Mesenchymal stem cell (in vitro differentiated cells and primary cell): Measurements from ENCODE around the gene IGFBP2.

ENCODE experiments used
- DNase-seq: peaks from one replicate; pipeline ENCODE4 v3.0.0-alpha.2; 2013
- H2AFZ ChIP-seq: one replicate; pipeline ENCODE4 v1.6.1; 2013; ENCODE audit warnings: low read depth, mild to moderate bottlenecking, control low read depth, inconsistent platforms, low read length, moderate library complexity
- H2AK5ac ChIP-seq: 2 replicates; pipeline ENCODE4 v1.6.1; 2013; ENCODE audit warnings: low read length, moderate library complexity, mild to moderate bottlenecking, inconsistent platforms; ENCODE audit not compliant: severe bottlenecking
- H2BK120ac ChIP-seq: one replicate; pipeline ENCODE4 v1.6.1; 2013; ENCODE audit warnings: low read depth, mild to moderate bottlenecking, inconsistent platforms, low read length, moderate library complexity
- H2BK12ac ChIP-seq, 2 experiments: one replicate each; pipeline ENCODE4 v1.6.1; 2013; ENCODE audit warnings: inconsistent platforms in 2 of 2, low read length in 2 of 2, mild to moderate bottlenecking in 2 of 2, moderate library complexity in 2 of 2, control low read depth in 1 of 2
- H2BK15ac ChIP-seq: one replicate; pipeline ENCODE4 v1.6.1; 2013; ENCODE audit warnings: mild to moderate bottlenecking, low read depth, inconsistent platforms; ENCODE audit not compliant: poor library complexity, severe bottlenecking
- H2BK5ac ChIP-seq: 2 replicates; pipeline ENCODE4 v1.6.1; 2013; ENCODE audit warnings: low read depth, mild to moderate bottlenecking, low read length, control low read depth, inconsistent platforms; ENCODE audit not compliant: poor library complexity, severe bottlenecking
- H3K14ac ChIP-seq, 2 experiments: one replicate each; pipeline ENCODE4 v1.6.1; 2013; ENCODE audit warnings: inconsistent platforms in 2 of 2, low read length in 2 of 2, control low read depth in 1 of 2, mild to moderate bottlenecking in 1 of 2, moderate library complexity in 1 of 2
- H3K18ac ChIP-seq, 2 experiments: one replicate each; pipeline ENCODE4 v1.6.1; 2013; ENCODE audit warnings: inconsistent platforms in 2 of 2, low read length in 2 of 2, control low read depth in 1 of 2, low read depth in 1 of 2, mild to moderate bottlenecking in 1 of 2
- H3K23ac ChIP-seq, 2 experiments: one replicate each; pipeline ENCODE4 v1.6.1; 2013; ENCODE audit warnings: inconsistent platforms in 2 of 2, low read length in 2 of 2, mild to moderate bottlenecking in 2 of 2, moderate library complexity in 2 of 2, control low read depth in 1 of 2
- H3K27ac ChIP-seq: 2 replicates; pipeline ENCODE4 v1.5.1; 2013; ENCODE audit warnings: mild to moderate bottlenecking, moderate library complexity, low read length, control low read depth, inconsistent platforms; ENCODE audit not compliant: poor library complexity, severe bottlenecking
- H3K27me3 ChIP-seq, 2 experiments: 2 replicates each; pipeline versions ENCODE4 v1.6.1 to v1.7.0; 2013; ENCODE audit warnings: low read length in 2 of 2, mild to moderate bottlenecking in 2 of 2, moderate library complexity in 2 of 2, control low read depth in 1 of 2, inconsistent platforms in 1 of 2; ENCODE audit not compliant: control insufficient read depth in 1 of 2, insufficient read depth in 1 of 2
- H3K36me3 ChIP-seq, 2 experiments: 2 replicates each; pipeline versions ENCODE4 v1.6.1 to v1.7.0; 2013; ENCODE audit warnings: low read length in 2 of 2, control low read depth in 1 of 2, inconsistent platforms in 1 of 2, low read depth in 1 of 2, mild to moderate bottlenecking in 1 of 2; ENCODE audit not compliant: insufficient read depth in 2 of 2, control insufficient read depth in 1 of 2
- H3K4ac ChIP-seq, 2 experiments: one replicate each; pipeline ENCODE4 v1.6.1; 2013; ENCODE audit warnings: inconsistent platforms in 2 of 2, low read length in 2 of 2, mild to moderate bottlenecking in 2 of 2, moderate library complexity in 2 of 2, control low read depth in 1 of 2, low read depth in 1 of 2
- H3K4me1 ChIP-seq: 2 replicates; pipeline ENCODE4 v1.6.1; 2013; ENCODE audit warnings: low read depth, low read length, control low read depth; ENCODE audit not compliant: control insufficient read depth, insufficient read depth
- H3K4me2 ChIP-seq: 2 replicates; pipeline ENCODE4 v1.6.1; 2013; ENCODE audit warnings: low read length, mild to moderate bottlenecking, inconsistent platforms; ENCODE audit not compliant: poor library complexity, severe bottlenecking
- H3K4me3 ChIP-seq, 2 experiments: 2 replicates each; pipeline versions ENCODE4 v1.5.1 to v1.7.0; 2013; ENCODE audit warnings: low read length in 2 of 2, mild to moderate bottlenecking in 2 of 2, control low read depth in 1 of 2, low read depth in 1 of 2; ENCODE audit not compliant: insufficient read depth in 1 of 2
- H3K79me1 ChIP-seq: replicated peaks from 2 replicates; pipeline ENCODE4 v1.6.1; 2013; ENCODE audit warnings: mild to moderate bottlenecking, control low read depth, low read length, inconsistent platforms; ENCODE audit not compliant: poor library complexity, severe bottlenecking
- H3K9ac ChIP-seq: 2 replicates; pipeline ENCODE4 v1.7.0; 2013; ENCODE audit warnings: mild to moderate bottlenecking, low read length, moderate library complexity
- H3K9me3 ChIP-seq: 2 replicates; pipeline ENCODE4 v1.7.0; 2013; ENCODE audit warnings: mild to moderate bottlenecking, low read length; ENCODE audit not compliant: control insufficient read depth
- H4K8ac ChIP-seq: one replicate; pipeline ENCODE4 v1.6.1; 2013; ENCODE audit warnings: inconsistent platforms, mild to moderate bottlenecking, low read length, moderate library complexity
- H4K91ac ChIP-seq: one replicate; pipeline ENCODE4 v1.6.1; 2013; ENCODE audit warnings: mild to moderate bottlenecking, low read length, inconsistent platforms
- WGBS: methylation state at CpG from one replicate; pipeline ENCODE4 v1.1.7; 2013; ENCODE audit warnings: mixed read lengths; 5-methylcytosine and 5-hydroxymethylcytosine counted together

The IGFBP2 gene

GRCh38 chr2:216620786-216621185 is 12.4 kb upstream of the IGFBP2 start:
- WGBS, result 69% methylated on average over 12 of the region's 12 CpGs

GRCh38 chr2:216621292-216621691 is 11.9 kb upstream of the IGFBP2 start:
- DNase-seq, result no peak
- Histone ChIP-seq H3K36me3 (no peaks in the 10 kb centered on the region), H4K91ac (no peak overlapping the region), H3K23ac (no peak overlapping the region), H3K4me2 (no peak overlapping the region), H3K18ac (no peak overlapping the region), H2AK5ac (no peak overlapping the region), H2BK120ac (no peak overlapping the region), H2BK15ac (no peak overlapping the region), H2BK5ac (no peak overlapping the region), H3K14ac (peak overlapping the region in 1 of 2 experiments; percentile 75), H2BK12ac (no peak overlapping the region), H3K27ac (no peak overlapping the region), H3K4me3 (no peak overlapping the region), H3K79me1 (no peaks in the 10 kb centered on the region), H3K9me3 (peaks cover 10% of the 10 kb centered on the region), H2AFZ (no peak overlapping the region), H3K4ac (no peak overlapping the region), H3K4me1 (peaks cover 5% of the 10 kb centered on the region), H3K9ac (no peak overlapping the region), H3K27me3 (peaks cover 0 to 54% of the 10 kb centered on the region in 2 experiments), H4K8ac (no peak overlapping the region)
- WGBS, result 87% methylated on average over 4 of the region's 4 CpGs

More at GRCh38 chr2:216620786-216621185, 12.4 kb upstream of the IGFBP2 start:
- Histone ChIP-seq H3K9me3 (peaks cover 10% of the 10 kb centered on the region), H3K79me1 (no peaks in the 10 kb centered on the region), H3K4me1 (peaks cover 5% of the 10 kb centered on the region), H3K9ac (no peak overlapping the region), H3K27ac (no peak overlapping the region), H3K18ac (no peak overlapping the region), H4K8ac (peak overlapping the region; percentile 19), H3K27me3 (peaks cover 0 to 54% of the 10 kb centered on the region in 2 experiments), H2AFZ (no peak overlapping the region), H2BK120ac (no peak overlapping the region), H3K14ac (peak overlapping the region in 1 of 2 experiments; percentile 75), H3K4me2 (no peak overlapping the region), H2BK12ac (no peak overlapping the region), H2BK5ac (no peak overlapping the region), H3K23ac (no peak overlapping the region), H3K4ac (peak overlapping the region in 1 of 2 experiments; percentile 37), H3K4me3 (no peak overlapping the region), H2BK15ac (no peak overlapping the region), H4K91ac (no peak overlapping the region), H3K36me3 (no peaks in the 10 kb centered on the region), H2AK5ac (no peak overlapping the region)
- no peak for DNase-seq

- no peak overlapping the region for H3K9ac ChIP-seq
- no peaks in the 10 kb centered on the region for H3K36me3 ChIP-seq
- H2AK5ac ChIP-seq, result no peak overlapping the region
- H3K4me3 ChIP-seq, result no peak overlapping the region
- H2AFZ ChIP-seq, result no peak overlapping the region
- no peak overlapping the region for H2BK15ac ChIP-seq
- H3K18ac ChIP-seq, result no peak overlapping the region
- no peak overlapping the region for H3K4ac ChIP-seq
- H3K9me3 ChIP-seq, result peaks cover 10% of the 10 kb centered on the region
- H3K14ac ChIP-seq, result no peak overlapping the region
- H4K91ac ChIP-seq, result no peak overlapping the region
- no peak overlapping the region for H3K4me2 ChIP-seq
- peaks cover 0 to 47% of the 10 kb centered on the region in 2 experiments for H3K27me3 ChIP-seq
- H2BK5ac ChIP-seq, result no peak overlapping the region
- no peak overlapping the region for H2BK12ac ChIP-seq
- no peaks in the 10 kb centered on the region for H3K79me1 ChIP-seq
- no peak overlapping the region for H4K8ac ChIP-seq
- H2BK120ac ChIP-seq, result no peak overlapping the region
- no peak overlapping the region for H3K23ac ChIP-seq
- 64% methylated on average over 3 of the region's 4 CpGs for WGBS
- peaks cover 5% of the 10 kb centered on the region for H3K4me1 ChIP-seq
- no peak for DNase-seq
- H3K27ac ChIP-seq, result no peak overlapping the region
Observed at GRCh38 chr2:216622526-216622925, 10.7 kb upstream of the IGFBP2 start.

- H3K18ac ChIP-seq, result no peak overlapping the region
- no peak overlapping the region for H2BK15ac ChIP-seq
- no peak overlapping the region for H3K4me2 ChIP-seq
- H2AFZ ChIP-seq, result no peak overlapping the region
- DNase-seq, result no peak
- H2BK12ac ChIP-seq, result no peak overlapping the region
- peaks cover 5% of the 10 kb centered on the region for H3K4me1 ChIP-seq
- peaks cover 10% of the 10 kb centered on the region for H3K9me3 ChIP-seq
- no peak overlapping the region for H3K4me3 ChIP-seq
- H2AK5ac ChIP-seq, result no peak overlapping the region
- H3K23ac ChIP-seq, result no peak overlapping the region
- H4K8ac ChIP-seq, result no peak overlapping the region
- no peak overlapping the region for H2BK5ac ChIP-seq
- no peaks in the 10 kb centered on the region for H3K36me3 ChIP-seq
- H3K14ac ChIP-seq, result no peak overlapping the region
- no CpG with 5 or more reads among the region's 2 CpGs for WGBS
- H3K27ac ChIP-seq, result no peak overlapping the region
- H3K27me3 ChIP-seq, result peaks cover 0 to 45% of the 10 kb centered on the region in 2 experiments
- H3K79me1 ChIP-seq, result no peaks in the 10 kb centered on the region
- no peak overlapping the region for H4K91ac ChIP-seq
- H2BK120ac ChIP-seq, result no peak overlapping the region
- H3K4ac ChIP-seq, result no peak overlapping the region
- no peak overlapping the region for H3K9ac ChIP-seq
Observed at GRCh38 chr2:216624251-216624650, 9.0 kb upstream of the IGFBP2 start.
